8988T (cell line): Measurements from ENCODE around the gene KIF20A.
"Not testable (repeated sequence)": the region's sequence is repeated elsewhere in the genome, so short reads cannot be mapped to it uniquely, and the experiment has no call there.

Source experiments
- DNase-seq: peaks from one replicate; pipeline ENCODE4 v3.0.0; 2011

Gene KIF20A

DNA sequence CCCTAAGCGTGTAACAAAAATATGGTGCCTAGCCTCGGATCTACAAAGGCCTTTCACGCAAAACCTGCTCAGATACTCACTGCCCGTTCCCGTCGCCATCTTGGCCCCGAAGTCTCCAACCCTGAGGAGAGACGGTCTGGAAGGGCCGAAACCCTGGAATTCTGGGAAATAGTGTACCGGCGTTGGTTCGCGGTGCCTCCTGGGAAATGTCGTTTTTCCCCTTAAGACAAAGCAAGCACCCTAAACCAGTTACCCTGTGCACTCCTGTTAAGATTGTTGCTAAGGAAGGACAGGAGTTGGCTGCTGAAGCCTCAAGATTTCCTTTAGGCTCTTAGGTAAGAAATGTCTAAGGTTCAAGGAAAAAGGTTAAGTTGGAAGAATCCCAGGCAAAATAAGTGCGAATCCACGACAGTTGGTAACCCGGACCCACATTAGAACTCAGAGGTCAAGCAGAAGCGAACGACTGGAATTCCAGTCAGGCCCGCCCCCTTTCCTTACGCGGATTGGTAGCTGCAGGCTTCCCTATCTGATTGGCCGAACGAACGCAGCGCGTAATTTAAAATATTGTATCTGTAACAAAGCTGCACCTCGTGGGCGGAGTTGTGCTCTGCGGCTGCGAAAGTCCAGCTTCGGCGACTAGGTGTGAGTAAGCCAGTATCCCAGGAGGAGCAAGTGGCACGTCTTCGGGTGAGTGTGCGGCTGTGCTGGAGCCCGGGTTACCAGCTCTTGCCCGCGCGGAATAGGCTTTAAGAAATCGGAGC is at the start of gene KIF20A, which contains the start of gene BRD8:
Gene KIF20A, plus strand, starts transcription at position 597 of the 761 bp plus-strand sequence. CDS start 569 bp downstream, outside the sequence.
Gene BRD8, minus strand, starts transcription at position 115 of the 761 bp plus-strand sequence. Its CDS starts 16 bp downstream, at position 99.
- DNase-seq = peak; percentile 56

DNA sequence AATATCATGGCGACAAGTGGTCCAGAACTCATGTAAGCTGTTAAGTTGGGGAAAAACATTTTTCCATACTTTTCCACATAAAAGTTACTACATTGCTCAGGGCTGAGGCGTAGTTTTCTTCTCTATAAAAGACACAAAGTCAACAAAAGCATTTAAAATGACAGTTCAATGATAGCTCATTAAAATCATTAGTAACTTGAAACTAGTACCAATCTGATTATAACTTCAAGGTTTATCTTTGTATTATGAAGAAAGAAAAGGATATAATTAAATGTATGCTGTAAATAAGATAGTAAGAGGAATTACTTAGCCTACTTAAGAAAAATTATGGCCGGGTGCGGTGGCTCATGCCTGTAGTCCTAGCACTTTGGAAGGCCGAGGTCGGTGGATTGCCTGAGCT is 49.6 kb upstream of the KIF20A start:
- DNase-seq = no peak

DNA sequence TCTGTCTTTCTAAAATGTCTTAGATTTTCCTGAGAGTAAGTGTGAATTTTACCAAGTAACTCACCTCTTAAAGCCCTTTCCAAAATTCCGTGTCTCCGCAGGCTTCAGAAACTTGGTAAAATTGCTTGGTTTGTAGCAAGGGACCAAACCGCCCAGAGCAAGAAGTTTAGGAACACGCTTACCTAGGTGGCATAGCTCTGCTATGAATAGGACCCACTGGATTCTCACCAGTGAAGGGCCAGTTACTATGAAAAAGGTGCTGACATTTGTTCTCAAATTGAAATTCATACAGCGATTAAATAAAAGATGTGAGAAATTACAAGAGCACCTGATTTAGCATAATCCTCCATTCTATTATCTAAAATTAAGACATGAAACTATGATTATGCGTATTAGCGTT is 46.4 kb upstream of the KIF20A start:
- DNase-seq = no peak

DNA sequence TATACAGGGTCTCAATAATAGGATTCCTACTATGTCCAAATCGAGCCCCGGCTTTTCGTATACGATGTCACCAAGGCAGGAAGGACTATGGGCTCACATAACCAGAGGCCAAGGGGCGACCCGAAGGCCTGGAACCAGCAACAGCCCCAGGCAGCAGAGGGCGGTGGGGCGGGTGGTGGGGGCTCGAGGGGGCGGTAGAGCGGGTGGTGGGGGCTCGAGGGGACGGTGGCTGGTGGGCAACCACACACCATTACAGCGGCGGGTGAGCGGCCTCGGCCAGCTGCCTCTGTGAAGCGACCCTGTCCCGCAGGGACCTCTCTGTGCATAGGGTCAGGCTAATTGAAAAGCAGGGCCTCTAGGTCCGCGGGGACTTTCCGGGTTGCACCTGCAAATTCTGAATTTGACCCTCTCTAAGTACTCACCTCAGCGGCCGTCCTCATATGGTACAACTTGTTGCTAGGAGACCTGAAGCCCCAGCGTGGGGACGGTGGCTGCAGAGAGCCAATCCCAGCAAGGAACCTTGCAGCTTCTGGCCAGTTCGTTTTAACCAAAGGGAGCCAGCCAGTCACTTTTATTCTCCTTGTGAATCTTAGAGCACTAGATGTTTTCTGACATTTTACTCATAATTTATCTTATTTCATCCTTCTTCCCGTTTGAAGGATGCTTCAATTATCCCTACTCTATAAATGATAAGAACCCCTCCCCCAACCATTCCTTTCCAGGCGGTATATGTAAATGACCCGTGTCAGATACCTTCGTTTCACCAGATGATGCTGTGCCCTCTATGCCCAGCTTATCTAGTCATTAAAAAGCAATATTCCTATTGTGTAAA is 39.7 kb upstream of the KIF20A start, which contains the start of gene NME5:
Gene NME5, minus strand, starts transcription at position 480 of the 832 bp plus-strand sequence. CDS start 648 bp downstream, outside the sequence.
- DNase-seq = no peak

DNA sequence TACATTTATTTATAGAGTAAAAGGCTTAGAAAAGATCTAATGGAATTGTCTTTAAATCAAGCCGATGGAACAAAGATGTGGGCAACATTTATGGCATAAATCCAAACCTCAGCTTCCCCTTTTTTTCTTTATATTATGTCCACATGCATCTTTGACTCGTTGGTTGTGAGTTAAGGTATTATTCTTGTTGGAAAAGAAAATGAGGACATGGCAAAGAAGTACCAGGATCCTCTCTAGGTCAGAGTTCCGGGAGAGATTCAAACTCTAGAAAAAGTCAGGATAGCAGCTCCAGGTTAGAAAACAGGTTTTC is 39.2 kb upstream of the KIF20A start:
- DNase-seq = no peak

DNA sequence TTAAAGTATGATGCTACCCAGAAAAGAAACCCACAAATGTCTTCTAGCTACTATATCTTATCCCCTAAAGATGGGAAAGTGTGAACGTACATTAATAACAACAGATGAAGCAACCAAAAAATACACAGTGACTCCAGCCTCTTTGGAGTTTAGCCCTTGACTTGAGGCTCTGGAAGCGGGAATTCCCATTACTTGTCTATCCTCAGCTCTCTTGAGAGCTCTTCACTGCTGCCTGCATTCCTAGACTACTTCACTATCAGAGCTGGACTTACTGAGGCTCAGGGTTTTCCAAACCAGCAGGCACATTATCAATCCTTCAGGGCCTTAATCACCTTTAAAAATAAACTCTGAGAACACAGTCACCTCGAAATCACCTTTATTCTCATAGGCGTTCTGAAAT is 38.6 kb upstream of the KIF20A start:
- no peak for DNase-seq

DNA sequence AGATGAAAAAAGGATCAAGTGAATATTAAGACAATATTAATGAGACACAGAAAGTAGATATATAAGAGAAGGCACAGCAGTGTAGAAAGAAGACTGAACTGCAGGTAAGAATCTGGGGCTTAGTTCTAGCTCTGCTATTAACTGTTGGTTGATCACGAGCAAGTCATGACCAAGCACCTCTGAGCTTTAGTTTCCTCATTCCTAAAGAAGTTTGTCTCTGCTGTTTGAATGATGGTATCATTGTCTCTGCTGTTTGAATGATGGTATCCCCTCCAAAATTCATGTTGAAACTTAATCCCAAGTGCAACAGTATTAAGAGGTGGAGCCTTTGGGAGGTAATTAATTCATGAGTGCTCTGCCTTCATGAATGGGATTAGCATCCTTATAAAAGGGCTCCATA is 37.2 kb upstream of the KIF20A start:
- DNase-seq = no peak

DNA sequence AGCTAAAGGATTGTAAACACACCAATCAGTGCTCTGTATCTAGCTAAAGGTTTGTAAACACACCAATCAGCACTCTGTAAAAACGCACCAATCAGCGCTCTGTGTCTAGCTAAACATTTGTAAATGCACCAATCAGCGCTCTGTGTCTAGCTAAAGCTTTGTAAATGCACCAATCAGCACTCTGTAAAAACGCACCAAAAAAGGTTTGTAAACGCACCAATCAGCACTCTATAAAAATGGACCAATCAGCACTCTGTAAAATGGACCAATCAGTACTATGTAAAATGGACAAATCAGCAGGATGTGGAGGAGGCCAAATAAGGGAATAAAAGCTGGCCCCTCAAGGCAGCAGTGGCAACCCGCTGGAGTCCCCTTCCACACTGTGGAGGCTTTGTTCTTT is 35.3 kb upstream of the KIF20A start:
- DNase-seq = not testable (repeated sequence)

DNA sequence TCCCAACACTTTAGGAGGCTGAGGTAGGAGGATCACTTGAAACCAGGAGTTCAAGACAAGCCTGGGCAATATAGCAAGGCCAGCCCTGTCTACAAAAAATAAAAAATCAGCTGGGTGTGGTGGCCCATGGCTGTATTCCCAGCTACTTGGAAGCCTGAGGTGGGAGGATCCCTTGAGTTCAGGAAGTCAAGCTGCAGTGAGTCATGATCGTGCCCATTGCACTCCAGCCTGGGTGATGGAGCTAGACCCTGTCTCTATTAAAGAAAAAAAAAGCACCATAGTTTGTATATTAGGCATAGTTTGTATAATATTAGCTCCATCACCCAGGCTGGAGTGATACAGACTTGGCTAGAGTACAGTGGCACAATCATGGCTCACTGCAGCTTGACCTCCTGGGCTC is 30.1 kb upstream of the KIF20A start:
- DNase-seq = no peak

DNA sequence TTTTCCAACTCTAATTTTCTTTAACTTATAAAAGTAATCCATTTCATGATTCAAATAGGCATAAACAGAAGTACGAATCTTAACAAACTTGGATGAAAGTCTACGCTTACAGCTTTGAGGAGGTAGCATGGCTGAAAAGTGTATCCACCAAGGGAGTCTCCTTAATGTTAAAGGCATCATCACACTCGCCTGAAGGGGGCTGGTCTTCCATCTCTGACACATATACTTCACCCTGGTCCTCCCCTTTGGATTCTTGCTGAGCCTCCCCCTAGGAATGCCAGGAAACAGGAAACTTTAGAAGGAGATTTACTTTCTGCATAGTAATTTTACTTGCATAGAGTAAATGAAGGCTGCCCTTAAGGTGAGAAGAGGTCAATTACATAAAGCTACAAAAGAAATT is 29.4 kb upstream of the KIF20A start:
- DNase-seq = no peak

DNA sequence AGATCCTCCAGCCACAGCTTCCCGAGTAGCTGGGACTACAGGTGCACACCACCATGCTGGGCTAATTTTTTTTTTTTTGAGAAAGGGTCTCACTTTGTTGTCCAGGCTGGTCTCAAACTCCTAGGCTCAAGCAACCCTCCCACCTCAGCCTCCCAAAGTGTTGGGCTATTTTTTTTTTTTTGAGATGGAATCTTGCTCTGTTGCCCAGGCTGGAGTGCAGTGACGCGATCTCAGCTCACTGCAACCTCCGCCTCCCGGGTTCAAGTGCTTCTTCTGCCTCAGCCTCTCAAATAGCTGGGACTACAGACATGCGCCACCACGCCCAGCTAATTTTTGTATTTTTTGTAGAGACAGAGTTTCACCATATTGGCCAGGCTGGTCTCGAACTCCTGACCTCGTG is 22.9 kb upstream of the KIF20A start:
- not testable (repeated sequence) for DNase-seq

DNA sequence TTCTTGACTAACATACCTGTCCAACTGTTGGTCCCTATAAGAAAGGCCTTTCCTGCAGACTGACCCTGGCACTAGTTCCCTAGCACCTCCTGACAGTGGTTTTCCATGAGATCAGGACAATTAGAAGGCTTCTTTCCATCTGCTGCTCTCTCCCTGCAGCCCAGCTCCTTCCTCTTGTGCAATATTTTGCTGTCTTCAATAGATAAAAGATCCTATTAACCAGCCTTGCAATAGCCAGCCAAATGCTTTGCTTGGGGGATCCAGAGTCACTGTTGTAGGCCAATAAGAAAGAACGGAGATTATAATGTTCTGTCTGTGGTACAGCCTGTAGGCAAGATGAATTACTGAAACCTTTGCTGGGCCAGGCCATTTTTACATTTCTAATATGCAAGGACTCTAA is 21.3 kb upstream of the KIF20A start:
- no peak for DNase-seq

DNA sequence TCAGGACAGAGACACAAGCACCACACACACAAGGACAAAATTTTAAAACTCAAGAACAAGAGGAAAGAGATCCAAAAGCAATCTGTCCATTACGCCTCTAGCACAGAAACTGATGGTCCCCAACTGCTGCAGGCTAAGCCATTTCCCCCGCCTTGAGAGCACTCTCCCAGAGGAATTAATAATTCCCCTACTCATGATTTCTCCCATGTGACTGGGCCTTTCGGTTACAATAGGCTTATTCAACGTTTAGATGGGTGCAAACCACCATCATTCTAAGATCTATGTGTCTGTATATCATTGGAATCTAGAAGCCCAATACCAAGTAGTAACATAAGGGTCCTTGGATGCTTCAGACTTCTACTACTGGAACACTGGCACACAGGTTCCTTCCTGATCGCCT is 19.2 kb upstream of the KIF20A start:
- no peak for DNase-seq

DNA sequence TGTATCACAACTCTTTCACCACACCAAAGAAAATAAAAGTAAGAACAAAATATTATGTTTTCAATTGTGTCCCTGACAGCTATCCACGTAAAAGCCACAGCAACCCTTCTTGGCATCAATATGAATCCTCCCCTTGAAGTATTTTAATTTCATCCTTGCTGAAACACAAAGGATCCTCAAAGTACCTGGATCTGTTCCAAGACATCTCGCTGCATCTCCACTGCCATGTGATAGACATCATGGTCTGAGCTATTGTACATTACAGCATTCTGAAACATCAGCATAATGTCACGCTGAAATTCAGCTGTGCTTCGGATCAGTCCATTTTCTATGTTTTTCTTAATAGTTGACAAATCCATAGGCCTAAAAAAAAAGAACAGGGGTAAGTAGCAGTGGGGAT is 18.2 kb upstream of the KIF20A start:
- no peak for DNase-seq

DNA sequence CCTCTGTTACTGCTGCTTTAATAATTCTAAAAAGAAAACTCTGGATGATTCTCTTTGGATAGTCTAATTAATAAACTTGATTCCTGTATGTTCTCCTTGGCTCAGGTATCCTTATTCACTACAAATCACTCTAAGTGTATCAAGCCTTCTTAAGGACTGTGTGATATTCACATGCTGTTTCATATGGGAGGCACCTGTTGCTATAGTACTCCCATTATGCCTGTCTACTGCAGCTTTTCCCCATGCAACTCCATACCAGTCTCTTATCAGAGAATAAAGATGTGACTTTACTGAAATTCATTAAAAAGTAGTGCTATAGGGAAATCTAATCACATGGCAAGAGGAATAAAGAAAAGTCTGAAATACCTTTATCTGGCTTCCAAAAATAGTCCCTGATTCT is 15.2 kb upstream of the KIF20A start:
- no peak for DNase-seq

DNA sequence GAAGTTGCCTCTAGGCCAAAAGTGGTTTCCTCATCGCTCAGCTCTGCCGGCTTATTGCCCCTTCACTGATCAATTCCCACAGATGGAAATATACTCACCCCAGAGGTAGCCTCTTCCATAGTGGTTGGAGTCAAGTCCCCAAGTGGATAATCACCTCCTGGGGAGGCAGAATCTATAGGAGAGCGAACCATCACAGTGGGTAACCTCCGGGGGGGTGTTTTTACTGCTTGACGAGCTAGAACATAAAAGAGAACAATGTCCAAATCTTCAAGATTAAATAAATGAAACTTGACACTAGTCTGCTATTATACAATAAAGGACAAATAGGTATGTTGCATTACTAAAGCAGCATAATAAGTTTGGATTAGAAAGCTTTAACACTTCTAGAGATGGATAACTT is 9.8 kb upstream of the KIF20A start:
- no peak for DNase-seq

DNA sequence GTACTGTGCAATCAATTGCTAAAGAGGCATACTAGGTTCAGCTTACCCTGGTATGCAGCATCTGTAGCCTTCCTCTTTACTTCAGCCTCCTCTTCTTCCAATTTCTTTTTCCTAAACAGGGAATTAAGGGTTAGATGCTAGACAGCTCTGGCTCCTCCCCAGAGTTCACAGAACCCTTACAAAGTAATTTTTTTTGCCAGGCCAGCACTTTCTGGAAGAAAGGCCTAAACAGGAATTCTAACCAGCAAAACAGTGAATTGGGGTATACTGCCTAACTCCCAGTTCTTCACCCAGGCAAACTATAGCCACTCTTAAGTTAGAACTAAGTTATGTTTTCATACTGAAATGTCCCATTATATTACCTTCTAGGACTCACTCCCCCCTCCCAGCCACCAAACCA is 8.6 kb upstream of the KIF20A start:
- no peak for DNase-seq

DNA sequence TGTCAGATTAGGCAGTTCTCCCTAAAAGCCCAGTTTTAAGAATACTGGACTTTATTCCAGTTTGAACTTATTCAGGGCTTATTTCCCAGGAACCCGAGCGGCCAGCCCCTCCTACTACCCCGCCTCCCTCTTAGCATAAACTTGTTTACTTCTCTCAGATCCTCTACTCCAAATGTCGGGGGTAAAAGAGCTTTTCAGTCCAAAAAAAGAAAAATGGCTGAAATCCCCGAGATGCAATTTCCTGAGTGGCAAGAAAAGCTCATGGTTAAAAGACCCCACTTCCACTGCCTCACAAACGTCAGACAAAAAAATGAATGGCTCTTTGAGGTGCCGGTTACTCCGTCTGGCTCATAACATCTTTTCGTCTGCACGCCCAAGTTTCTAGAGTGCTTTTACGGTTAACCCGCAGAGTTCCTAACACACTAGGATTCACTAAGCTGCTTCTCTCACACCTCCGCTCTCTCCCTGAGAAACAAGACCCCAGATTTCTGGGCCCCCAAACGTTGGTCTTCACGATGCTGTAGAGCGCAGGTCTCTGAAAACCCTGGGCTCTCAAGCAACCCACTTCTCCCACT is 884 bp upstream of the KIF20A start:
- DNase-seq = peak; percentile 20

DNA sequence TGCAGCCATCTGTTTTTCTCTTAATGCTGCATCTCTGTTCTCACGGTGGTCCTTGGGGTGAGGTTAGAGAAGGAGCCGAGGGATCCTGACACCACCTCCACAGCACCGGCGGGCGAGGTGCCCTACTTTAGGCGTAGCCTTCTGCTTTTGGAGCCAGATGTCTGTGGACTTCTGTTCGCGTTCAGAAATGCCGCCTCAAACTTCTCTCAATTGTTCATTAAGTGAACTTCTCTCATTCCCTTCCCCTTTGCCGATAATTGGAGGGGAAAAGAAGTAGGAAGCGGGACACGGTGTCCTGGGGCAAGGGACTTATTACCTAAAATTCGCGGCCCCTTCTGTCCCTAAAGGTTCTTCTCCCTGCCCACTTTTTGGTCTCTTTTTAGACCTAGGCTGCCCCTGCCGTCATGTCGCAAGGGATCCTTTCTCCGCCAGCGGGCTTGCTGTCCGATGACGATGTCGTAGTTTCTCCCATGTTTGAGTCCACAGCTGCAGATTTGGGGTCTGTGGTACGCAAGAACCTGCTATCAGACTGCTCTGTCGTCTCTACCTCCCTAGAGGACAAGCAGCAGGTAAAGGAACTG is 455 bp downstream of the KIF20A start:
- no peak for DNase-seq

DNA sequence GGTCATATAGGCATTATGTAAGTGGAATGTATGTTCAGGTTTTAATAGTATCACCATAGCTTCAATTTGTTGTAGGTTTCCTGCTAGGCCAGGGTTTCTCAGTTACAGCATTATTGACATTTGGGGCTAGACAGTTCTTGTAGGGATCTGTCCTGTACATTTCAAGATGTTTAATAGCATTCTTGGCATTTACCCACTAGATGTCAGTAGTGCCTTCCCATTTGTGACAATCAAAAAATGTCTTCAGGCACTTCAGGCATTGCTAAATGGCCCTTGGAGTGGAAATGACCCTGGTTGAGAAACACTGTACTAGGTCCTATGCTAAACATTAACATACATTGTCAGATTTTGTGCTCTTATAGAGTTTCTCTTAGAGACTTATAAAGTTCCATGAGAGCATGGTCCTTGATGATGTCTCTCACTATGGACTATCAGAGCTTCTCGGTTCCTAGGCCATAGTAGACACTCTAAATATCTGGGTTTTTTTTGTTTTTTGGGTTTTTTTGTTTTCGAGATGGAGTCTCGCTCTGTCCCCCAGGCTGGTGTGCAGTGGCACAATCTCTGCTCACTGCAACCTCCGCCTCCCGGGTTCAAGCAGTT is 1.4 kb downstream of the KIF20A start:
- no peak for DNase-seq

DNA sequence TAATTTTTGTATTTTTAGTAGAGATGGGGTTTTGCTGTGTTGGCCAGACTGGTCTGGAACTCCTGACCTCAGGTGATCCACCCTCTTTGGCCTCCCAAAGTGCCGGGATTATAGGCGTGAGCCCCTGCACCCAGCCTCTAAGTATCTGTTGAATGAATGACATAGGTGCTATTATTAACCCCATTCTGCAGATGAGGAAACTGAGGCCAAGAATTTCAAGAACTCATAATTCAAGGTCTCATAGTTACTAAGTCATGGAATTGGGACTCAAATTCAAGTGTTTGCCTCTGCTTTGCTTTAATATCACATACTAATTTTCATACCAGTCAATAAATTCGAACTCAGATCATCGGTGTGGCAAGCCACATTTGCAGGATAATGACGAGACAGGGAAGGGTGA is 1.9 kb downstream of the KIF20A start:
- DNase-seq = no peak

DNA sequence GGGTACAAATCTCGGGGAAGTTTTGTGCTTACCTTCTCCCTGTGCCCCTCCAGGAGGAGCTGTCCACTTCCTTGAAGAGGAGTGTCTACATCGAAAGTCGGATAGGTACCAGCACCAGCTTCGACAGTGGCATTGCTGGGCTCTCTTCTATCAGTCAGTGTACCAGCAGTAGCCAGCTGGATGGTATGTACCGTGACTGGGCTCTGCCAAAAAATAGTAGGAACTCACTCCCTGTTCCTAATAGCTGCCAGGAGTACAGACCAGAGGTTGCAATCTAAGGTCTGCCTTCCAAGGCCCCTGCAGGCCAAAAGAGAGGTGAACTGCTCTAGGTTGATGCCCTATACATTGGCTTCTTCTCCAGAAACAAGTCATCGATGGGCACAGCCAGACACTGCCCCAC is 3.9 kb downstream of the KIF20A start:
- DNase-seq = no peak

DNA sequence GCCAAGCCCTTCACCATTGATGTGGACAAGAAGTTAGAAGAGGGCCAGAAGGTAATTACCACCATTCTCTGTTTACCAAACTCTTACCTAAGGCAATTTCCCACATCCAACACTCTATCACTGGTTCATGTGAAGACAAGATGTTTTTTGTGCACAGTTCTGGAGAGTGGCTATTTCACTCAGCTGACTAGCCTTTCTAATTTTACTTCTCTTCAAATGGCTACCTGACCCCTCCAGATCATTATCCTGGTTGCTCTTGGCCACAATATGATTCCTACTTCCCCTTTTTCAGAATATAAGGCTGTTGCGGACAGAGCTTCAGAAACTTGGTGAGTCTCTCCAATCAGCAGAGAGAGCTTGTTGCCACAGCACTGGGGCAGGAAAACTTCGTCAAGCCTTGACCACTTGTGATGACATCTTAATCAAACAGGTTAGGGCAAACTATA is 7.1 kb downstream of the KIF20A start:
- no peak for DNase-seq
